HG02943 (cell line): Measurements from ENCODE around the gene NECTIN4.
"Not testable (repeated sequence)": the region's sequence is repeated elsewhere in the genome, so short reads cannot be mapped to it uniquely, and the experiment has no call there.

Experiments used
- ATAC-seq: cut with Tn5 transposase; IDR thresholded peaks from one replicate; pipeline ENCODE4 v1.9.1; 2021; ENCODE audit warnings: mild to moderate bottlenecking, low read depth, moderate library complexity; ENCODE audit not compliant: unreplicated experiment

Gene NECTIN4

DNA sequence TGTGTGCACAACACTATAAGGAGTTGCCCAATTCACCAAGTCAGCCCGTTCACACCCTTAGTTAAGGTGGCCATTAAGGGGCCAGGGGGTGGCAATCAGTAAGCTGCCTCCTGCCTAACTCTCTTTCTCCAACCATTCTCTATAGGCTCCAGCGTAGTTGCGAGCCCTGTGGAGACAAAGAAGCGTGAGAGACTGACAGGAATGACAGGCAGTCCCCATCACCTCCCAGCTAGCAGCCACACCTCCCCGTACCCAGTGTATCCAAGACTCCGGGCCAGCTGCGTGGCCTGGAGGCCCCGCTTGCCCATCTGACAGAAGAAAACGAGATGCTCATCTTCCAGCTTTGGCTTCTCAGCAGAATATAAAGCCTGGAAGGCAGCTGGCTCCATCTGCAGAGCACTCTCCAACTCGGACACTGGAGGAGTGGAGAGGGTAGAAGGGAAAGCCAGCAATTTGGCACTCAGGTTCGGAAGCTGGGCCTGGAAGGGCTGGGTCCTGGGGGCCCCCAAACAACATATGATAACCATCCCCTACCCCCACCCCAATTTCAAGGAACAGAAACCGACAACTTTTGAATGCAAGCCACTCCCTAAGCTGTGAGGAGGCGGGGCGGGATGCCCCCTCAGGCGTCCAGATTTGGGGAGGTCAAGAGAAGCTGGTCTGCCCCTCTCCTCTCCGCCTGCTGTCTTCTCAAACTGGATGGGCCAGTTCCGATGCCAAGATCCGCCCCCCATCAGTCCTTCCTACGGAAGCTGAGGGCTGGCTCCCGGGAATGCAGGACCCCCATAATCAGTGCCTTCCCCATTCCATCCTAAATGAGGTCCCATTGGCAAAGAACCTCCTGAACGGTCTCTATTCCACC lies 51.5 kb downstream of the NECTIN4 start:
- no peak for ATAC-seq

DNA sequence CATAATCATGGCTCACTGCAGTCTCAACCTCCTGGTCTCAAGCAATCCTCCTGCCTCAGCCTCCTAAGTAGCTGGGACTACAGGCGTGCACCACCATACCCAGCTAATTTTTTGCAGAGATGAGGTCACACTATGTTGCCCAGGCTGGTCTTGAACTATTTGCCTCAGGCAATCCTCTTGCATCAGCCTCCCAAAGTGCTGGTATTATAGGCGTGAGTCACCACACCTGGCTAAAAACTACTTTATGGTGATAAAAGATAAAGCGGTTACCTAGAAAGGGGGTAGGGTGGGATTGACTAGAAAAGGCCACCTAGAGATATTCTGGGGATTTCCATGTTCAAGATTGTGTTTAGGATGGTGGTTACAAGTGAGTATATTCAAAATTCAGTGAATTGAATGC lies 55.6 kb downstream of the NECTIN4 start:
- no peak for ATAC-seq

DNA sequence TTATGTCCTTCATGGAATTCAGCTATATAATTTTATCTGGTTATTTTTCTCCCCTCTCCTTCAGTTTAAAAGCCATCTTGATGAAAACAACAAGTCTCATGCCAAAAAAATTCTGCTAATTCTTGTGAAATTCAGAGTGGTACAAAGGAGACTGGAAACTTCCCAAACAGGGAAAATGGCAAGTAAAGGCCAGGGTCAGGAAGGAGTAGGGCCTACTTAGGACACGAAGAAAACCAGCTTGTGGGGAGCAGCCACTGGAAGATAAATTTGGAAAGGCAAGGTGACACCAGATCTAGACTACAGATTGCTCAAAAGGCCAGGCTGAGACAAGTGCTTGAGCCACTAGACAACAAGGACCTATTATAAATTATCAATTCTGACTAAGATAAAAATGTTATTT lies 56.9 kb downstream of the NECTIN4 start:
- ATAC-seq: no peak

GRCh38 chr1:161031874-161032273 lies 57.5 kb downstream of the NECTIN4 start:
- ATAC-seq: no peak

- not testable (repeated sequence) for ATAC-seq
Observed at GRCh38 chr1:161029466-161029865, 59.9 kb downstream of the NECTIN4 start.

- ATAC-seq: not testable (repeated sequence)
Observed at GRCh38 chr1:161026954-161027353, 62.4 kb downstream of the NECTIN4 start.

- ATAC-seq: not testable (repeated sequence)
Observed at GRCh38 chr1:161022432-161022831, 66.9 kb downstream of the NECTIN4 start.

DNA sequence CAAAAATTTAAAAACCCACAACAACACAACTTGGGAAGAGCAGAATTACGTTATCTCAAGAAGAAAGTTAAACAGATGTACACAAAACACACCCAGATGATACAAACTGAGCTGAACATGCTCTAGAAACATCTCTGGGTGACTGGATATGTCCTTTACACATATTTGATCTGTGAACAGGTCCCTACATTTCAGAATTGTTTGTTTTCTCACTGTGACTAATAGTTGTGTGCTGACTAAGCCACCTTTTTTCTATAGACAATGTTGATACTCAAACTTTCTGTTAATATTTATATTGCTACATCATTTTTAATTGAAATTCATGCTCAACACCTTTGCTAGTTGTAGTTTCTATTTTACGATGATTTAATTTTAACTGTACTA lies 67.4 kb downstream of the NECTIN4 start:
- no peak for ATAC-seq

DNA sequence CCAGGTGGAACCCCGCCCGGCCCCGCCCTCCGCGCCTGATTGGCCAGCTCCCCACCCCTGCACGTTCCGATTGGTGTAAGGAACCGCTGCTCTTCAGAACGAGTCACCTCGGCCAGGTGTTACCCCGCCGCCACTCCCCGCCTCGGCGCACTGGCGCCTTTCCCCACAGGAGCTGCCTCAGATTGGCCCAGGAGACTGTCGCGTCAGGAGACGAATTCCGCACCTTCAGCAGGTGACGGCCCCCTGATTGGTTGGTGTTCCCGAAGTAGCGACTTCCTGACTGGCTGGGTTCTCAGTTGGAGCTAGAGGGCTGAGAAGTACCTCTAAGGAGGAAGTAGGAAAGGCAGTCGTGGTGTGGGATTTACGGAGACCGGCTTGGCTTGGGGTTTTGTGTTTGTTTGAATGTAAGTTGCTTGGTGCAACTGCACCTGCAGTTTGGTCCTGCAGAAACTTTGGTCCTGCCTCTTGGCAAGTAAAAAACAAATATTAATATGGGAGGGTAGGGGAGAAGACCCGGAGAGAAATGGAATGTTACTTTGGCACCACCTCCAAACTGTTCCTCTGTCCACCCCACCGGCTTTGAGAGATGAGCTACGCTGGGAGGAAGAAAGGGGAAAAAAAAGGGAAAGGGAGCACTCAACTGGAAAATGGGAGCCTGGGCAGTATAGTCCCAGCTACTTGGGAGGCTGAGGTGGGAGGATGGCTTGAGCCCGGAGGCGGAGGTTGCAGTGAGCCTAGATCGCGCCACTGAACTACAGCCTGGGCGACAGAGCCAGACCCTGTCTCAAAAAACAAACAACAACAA lies 68.0 kb downstream of the NECTIN4 start:
- ATAC-seq: peak; percentile 83
